ENCODE results near the gene SLC11A1.

DNA sequence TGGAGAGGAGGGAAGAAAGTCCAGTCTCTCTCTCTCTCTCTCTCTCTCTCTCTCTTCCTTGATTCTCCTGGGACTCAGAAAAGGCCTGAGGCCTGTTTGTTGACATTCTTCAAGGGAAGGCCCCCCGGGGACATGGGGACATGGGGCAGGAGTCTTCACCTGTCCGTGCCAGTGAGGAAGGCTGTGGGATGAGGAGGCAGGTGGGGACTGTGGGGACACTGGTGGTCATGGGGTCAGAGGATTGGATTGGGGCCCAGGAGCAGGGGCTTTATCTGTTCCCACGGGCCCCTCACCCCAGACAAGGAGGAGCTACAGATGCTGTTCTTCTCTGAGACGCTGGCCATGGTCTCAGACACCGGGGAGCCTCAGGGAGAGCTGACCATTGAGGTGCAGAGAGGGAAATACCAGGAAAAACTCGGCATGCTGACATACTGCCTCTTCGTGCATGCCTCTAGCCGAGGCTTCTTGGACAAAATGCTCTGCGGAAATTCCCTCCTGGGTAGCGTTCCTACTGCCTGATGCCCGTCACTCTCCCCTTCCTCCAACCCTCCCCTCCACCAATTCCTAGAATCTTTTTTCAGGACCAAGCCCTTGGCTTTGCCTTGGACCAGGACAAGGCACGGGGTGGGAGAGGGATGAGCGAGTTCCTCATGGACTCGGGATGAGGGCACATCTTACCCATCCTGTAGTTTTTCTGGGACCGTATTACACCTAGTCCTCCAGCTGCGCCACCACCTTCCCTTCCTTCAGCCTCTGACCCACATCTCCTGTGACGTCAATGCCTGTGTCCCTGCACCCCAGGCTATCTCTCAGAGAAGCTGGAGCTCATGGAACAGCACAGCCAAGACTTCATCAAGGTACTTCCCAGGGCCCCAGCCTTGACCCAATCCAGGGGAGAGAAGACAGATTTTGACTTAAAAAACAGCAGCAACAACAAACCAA is 24.6 kb upstream of the SLC11A1 start:
- TF ChIP-seq CTCF (IDR thresholded peaks at IDR 0.05) (no peak), POLR2A (IDR thresholded peaks at IDR 0.05) (no peak)

All from lower leg skin (tissue), 3 donors.